Forelimb muscle (tissue), 1 donor: ENCODE results near the gene TAF6. TPM values are rescaled to one million over a fixed set of nuclear protein-coding genes. Genes with fewer than 3 reads are reported as not detected.

ENCODE experiments used
- DNase-seq: peaks from one replicate; pipeline ENCODE4 v3.0.0-alpha.2; 2013; ENCODE audit warnings: low read depth
- polyA plus RNA-seq: library from polyadenylated mRNA; unstranded; fragments of 120-200 nt; gene quantifications from one replicate; pipeline ENCODE4 v1.2.1, GENCODE V29; 2013; ENCODE audit not compliant: insufficient read length

The TAF6 gene
- polyA plus RNA-seq, 1 donor, result 35.3 TPM

DNA sequence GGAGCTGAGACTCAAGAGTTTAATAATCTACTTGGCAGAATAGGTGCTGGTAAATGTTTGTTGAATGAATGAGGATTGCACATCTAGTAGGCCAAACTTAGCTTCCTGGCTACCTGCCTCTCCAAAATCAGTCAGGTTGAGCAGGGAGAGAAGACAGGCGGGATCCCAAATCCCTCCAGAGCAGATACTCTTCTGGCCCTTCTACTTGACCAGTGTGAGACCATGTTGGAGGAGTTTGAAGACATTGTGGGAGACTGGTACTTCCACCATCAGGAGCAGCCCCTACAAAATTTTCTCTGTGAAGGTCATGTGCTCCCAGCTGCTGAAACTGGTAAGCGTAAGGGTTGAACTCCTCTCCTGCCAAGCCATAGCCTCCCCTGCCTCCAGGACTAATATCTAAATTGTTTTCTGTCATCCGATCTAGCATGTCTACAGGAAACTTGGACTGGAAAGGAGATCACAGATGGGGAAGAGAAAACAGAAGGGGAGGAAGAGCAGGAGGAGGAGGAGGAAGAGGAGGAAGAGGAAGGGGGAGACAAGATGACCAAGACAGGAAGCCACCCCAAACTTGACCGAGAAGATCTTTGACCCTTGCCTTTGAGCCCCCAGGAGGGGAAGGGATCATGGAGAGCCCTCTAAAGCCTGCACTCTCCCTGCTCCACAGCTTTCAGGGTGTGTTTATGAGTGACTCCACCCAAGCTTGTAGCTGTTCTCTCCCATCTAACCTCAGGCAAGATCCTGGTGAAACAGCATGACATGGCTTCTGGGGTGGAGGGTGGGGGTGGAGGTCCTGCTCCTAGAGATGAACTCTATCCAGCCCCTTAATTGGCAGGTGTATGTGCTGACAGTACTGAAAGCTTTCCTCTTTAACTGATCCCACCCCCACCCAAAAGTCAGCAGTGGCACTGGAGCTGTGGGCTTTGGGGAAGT lies 5.4 kb upstream of the TAF6 start:
- DNase-seq, result no peak

DNA sequence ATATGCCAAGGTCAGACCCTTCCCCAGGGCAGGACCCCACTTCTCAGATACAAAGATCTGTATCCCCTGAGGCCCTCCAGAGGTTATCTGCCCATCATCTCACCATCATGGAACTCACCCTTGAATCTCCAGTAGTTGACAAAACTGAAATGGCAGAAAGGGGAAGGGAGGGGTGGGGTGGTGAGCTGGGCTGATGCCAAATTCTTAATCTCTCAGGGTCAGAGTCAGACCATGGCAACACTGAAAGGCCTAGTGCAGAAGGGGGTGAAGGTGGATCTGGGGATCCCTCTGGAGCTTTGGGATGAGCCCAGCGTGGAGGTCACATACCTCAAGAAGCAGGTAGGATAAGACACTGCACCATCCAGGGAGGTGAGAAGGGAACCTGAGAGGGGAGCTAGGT lies 3.4 kb upstream of the TAF6 start:
- no peak for DNase-seq

DNA sequence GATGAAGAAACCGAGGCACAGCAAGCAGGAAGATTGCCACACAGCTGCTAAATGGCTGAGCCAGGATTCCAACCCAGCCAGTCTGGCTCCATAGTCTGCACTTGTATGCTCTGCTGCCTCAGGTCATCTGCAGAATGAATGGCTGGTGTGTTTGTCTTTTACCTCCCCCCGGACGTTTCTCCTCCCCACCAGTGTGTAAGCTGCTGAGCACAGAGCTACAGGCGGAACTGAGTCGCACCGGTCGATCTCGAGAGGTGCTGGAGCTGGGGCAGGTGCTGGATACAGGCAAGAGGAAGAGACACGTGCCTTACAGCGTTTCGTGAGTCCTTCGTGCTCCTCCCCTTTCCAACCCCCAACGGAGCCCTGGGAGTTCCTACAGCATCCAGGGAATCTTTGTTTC lies 2.9 kb upstream of the TAF6 start:
- DNase-seq, result no peak

DNA sequence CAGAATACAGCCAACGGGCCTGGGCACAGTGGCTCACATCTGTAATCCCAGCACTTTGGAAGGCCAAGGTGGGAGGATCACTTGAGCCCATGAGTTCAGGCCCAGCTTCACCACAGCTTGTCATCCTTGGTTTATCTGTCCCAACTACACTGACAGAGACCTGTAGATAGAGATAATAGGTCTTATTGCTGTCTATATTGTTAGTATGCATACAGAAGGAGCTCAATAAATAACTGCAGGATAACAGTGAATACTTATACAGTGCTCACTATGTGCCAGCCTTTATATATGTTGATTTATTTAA lies 1.5 kb upstream of the TAF6 start:
- DNase-seq, result no peak

DNA sequence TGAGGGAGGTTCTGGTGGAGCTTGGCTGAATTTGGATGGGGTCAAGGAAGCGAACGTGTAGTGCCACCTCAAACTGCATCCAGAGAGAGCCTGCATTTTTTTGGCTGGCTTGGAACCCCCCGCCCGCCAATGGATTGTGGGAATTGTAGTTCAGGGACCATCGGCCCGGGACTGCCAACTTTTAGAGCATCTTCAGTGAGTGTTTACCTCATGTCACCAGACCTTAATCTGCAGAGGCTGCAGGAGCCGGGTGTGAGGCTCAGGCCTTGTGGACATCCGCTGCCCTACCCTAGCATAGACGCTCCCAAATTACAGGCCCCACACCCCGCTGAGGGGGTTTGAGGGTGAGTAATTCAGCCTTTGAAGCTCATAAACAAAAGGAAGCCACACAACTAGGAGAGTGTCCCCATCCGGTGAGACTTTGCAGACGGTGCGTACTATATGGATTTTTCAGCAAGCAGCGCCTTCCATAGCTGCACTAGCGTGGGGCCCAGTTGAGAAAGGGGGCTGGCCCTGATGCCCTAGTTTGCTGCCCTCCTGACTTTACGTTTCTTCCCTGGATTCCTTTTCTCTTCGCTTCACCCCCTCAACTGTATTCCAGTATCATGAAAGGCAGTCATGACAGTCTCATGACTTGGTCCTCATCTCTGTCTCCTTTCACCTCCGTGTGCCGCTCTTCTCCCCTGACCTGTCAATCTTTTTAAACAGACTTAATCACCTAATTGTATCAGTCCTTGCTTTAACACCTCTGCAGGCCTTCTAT lies 993 bp upstream of the TAF6 start:
- DNase-seq, result peak; percentile 44

DNA sequence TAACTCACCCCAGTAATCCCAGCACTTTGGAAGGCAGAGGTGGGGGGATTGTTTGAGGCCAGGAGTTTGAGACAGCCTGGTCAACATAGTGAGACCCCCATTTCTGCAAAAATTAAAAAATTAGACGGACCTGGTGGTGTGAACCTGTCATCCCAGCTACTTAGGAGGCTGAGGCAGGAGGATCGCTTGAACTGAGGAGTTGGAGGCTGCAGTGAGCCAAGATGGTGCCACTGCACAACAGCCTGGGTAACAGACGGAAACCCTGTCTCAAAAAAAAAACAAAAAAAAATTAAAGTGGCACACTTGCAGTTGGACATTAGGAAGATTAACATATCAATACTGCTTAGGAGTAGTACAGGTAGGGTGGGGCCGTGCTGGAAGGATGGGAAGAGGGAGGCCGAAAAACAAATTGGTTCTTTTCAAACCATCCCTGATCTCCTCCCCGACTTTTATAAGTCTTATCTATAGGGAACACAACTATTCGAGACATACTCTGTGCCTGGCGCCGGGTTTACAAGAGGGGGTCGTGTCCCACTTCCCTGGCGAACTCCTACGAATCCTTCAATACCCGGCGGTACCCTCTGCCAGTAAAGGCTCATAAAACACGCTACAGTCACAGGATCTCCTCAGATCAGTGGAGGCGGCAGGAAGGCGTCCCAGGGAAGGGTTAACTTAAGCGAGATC lies 628 bp downstream of the TAF6 start:
- no peak for DNase-seq

DNA sequence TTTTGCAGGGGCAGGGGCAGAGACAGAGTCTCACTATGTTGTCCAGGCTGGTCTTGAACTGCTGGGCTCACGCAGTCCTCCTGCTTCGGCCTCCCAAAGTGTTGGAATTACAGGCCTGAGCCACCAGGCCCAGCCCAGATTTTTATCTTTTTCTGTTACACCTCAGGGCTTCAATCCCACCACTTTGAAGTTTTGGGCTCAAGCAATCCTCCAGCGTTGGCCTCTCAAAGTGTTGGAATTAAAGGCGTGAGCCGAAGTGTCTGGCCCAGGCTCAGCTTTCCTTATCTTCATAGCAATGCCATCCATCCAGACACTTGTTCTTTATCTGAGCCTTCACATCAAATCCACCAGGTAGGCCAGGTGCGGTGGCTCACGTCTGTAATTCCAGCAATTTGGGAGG lies 4.1 kb downstream of the TAF6 start:
- DNase-seq, result no peak

DNA sequence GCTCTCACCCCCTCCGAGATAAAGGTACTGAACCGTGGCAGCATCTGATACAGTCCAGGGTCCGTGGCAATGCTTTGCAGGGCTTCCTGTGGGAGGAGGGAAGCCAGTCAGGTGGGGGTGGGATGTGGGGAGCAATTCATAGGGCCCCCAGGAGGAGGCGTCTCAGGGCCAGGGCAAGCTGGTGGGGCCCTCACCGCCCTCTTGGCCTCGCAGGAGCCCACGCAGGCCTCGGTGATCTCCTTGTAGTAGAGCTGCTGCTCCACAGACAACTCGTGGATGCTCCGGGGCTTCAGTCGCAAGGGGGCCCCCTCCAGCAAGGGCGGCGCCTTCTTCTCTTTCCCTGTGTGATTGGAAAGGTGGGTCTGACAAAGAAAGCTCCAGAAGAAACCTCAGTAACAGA lies 7.2 kb downstream of the TAF6 start:
- no peak for DNase-seq

DNA sequence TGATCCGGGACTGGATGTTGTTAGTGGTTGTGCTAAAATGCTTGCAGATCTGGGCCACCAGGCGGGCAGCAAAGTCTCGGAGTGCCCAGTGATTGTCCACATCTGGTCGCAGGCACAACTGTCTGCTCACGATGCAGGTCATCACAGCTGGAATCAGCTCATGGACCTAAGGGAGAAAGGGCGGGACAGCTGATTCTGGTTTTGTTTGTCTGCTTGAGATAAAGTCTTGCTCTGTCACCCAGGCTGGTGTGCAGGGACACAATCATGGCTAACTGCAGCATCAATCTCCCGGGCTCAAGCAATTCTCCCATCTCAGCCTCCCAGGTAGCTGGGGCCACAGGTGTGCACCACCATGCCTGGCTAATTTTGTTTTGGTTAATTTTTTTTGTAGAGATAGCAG lies 8.0 kb downstream of the TAF6 start:
- DNase-seq, result no peak

DNA sequence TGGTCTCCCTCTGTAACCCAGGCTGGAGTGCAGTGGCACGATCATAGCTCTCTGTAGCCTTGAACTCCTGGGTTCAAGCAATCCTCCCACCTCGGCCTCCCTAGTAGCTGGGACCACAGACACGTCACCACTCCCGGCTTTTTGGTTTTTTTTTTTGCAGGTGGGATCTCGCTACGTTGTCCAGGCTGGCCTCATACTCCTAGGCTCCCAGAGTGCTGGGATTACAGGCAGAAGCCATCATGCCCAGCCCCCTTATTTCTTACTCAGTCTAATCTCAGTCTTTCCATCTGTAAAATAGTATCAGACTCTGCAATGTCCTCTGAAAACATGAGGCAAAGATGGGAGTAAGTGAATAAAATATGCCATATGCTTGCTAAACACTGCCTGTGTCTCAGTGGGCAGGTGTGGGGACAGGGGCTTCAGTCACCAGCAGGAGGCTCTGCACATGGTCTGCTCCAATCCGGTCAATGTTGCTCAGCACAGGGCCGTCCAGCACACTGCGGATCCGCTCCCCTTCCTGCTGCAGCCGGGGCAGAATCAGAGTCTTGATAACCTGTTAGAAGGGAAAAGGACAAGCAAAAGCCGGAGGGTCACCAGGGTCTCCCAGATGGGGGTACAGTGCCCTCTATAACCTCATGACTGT lies 9.5 kb downstream of the TAF6 start:
- no peak for DNase-seq

DNA sequence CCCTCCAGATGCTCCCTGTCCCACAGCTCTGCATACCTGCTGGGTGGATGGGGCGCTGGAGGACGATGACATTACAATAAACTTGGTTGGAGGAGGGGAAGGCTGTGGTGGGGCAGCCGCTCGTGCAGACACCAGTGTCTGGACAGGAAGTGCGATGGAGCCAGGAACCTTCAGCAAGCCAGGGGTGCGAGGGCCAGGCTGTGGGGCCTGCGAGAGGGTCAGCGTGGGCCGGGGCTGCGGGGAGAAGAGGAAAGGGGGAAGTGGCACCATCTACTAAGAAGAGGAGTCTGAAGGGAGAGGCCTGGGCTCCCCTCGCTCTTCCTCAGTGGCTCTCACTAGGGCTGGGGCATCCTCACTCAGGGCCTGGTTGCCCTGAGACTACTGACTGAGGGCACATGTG lies 11.3 kb downstream of the TAF6 start:
- no peak for DNase-seq

DNA sequence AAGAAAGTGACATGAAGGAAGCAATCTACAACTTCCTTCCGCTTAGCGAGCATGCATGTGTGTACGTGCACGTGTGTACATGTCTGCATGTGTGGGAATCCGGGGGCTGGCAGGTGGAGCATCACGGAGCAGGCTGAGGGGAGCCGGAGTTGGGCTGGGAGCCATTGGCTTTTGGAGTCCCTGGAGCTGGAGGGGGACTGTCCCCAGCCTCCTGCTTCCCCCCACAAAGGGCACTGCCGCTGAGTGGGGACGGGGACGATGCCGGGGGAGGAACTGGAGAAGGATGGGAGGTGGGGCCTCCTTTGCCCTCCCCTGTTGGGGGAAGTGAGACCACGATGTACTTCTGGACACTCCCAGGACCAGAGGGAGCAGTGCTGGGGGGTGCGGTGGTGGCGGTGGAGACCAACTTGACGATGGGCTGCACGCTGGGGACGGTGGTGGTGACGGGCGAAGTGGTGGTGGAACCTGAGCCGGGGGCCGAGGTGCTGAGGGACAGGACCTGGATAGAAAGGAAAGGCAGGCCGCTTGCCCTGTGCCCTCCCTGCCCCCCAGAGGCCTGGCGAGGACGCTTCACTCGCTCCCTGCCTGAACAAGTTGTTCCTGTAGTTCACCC lies 11.9 kb downstream of the TAF6 start:
- DNase-seq, result no peak

DNA sequence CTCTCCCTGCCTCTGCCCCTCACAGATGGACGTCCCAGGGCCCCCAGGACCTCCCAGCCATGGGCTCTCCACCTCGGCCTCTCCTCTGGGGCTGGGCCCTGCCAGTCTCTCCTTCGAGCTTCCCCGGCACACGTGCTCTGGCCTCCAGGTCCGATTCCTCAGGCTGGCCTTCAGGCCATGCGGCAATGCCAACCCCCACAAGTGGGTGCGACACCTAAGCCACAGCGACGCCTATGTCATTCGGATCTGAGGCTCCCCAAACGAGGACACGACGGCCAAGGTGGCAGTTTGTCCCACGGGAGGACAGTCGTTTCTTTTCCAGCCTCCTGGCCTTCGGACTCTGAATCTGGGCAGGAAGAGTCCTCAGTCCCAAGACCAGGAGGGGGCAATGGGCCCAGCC lies 12.5 kb downstream of the TAF6 start:
- DNase-seq, result no peak

DNA sequence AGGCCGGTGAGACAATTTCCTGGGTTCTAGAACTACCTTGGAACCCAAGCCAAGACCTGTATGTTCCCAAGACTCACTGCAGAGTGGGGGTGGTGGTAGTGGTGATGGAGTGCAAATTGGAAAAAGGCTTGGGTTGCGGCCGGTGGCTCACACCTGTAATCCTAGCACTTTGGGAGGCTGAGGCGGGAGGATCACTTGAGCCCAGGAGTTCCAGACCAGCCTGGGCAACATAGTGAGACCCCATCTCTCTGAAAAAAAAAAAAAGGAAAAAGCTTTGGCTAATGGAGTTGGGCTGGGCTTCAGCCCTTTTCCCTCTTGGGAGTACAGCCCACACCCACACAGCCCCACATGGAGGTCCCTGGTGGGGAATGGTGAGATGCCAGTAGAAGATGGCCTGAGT lies 13.6 kb downstream of the TAF6 start:
- DNase-seq, result no peak

DNA sequence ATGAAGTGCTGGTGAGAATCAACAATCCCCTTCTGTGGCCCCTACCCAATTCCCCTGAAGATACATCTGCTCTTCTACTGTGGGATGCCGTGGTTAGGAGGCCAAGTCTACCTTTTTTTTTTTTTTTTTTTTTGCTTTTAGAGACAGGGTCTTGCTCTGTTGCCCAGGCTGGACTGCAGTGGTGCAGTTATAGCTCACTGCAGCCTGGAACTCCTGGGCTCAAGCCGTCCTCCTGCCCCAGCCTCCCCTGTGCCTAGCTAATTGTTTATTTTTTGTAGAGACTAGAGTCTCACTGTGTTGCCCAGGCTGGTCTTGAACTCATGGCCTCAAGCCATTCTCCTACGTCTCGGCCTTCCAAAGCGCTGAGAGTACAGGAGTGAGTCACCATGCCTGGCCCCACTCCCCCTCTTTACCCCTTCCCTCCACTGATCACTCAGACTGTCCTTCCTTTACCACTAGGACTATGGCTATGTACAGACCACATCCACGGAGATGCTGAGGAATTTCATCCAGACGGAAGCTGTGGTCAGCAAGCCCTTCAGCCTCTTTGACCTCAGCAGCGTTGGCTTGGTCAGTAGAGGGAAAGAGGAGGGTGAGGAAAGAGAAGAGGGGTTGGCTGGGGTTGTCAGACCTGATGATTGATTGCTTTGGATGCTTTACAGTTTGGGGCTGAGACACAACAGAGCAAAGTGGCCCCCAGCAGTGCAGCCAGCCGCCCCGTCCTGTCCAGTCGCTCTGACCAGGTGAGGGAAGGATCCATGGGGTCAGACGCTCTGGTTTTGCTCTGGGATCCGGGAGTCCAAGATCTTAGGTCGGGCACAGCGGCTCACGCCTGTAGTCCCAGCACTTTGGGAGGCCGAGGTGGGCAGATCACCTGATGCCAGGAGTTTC lies 16.0 kb downstream of the TAF6 start:
- DNase-seq, result no peak

DNA sequence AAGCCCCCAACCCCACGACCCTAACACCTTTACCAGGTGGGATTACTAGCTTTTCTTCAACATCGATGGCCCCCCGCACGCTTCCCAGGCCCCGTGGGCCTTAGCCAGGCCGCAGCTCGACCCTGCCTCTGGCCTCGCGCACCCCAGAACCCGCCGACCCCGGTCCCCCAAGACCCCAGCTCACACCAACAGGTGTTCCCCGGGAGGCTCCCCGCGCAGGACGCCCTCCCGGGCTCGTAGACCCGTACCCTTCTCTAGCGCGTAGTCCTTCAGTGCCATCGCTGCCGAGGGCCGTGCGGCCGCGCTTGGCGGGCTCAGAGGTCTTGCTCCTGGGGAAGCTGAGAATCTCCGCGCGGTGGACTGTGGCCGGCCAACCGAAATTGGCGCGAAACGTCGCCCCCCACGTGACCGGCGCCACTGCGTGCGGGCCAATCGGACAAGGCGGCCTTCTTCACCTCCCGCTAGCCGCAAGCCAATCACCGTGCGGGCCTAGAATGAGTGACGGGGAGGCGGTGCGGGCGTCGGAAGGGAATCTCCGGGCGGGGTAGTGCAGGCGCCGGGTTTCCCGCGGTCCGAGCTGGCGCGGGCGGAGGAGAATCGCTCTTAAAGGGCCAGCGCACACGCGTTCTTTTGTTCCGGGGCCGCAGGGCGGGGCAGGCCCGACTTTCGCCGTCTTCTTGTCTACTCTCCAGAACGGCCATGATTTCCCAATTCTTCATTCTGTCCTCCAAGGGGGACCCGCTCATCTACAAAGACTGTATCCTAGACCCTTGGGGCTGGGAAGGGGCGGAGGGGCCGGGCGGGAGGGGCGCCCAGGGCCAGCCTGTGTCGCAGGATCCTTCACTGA lies 17.9 kb downstream of the TAF6 start, which contains the start of the genes AP4M1 and MCM7:
AP4M1 (plus strand) TSS at position 628 of the 847 bp plus-strand sequence; CDS start at position 700, 72 bp downstream.
MCM7 (minus strand) TSS at position 382 of the 847 bp plus-strand sequence; CDS start at position 279, 103 bp downstream.
- DNase-seq, result peak; percentile 90

DNA sequence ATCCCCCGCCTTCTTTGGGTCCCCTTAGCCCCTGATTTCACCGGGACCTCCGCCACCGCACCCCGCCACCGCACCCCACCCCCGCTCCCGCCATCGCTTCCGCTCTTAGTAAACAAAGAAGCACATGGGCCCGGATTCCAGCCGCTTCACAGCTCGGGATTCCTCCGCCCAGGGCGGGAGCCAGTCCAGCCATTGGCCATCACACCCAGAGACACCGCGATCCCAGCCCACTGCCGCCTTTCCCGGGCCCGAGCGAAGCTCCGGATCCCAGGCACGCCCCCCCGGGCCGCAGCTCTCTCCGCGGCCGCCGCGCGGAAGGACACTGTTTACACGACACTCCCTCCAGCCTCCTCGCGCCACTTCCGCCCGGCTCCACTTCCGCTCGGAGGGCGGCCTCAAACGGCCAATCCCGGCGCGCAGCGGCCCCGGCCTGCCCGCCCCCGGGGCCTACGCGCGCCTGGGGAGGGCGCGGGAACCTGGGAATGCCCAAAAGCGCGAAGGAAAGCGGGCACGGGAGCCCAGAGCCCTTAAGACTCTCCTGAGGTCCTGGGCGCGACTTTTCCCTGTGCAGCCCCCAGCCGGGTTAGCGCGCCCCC lies 18.6 kb downstream of the TAF6 start:
- peak; percentile 83 for DNase-seq

DNA sequence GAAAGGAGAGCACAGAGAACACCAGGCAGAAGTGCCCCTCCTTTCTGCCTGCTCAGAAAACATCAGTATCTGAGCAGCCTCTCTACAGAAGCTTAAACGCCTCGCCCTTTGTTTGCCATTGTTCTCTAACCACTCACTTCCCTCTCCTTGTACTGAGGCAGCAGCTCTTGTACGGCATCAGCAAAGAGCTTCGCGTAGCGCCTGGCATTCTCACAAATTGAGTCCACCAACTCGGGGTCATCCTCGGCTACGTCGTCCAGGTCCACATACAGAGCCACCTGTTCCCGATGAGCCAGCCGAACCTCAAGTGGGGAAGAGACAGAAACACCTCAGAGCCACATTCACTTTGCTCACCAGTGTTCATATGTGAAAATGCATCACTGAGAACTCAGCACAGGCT lies 19.7 kb downstream of the TAF6 start:
- DNase-seq, result no peak

DNA sequence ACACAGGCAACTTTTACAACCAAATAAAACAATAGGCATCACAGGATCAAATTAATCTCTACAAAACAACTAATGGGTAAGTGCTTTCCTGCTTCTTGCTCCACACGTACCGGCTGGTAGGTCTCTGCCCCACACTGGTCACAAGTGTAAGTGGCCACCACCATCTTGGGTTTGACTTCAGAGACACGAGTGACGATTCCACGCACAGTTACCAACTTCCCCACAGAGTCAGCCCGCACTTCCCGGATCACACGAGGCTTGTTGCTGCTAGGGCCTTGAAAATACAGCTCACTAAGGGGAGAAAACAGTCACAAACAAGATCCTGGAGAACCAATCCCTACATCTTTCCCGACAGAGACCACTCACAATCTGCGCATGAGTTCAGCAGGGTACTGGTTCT lies 20.2 kb downstream of the TAF6 start:
- no peak for DNase-seq
